ENCODE measurements around the gene ABCC8. TPM values are rescaled to one million over a fixed set of nuclear protein-coding genes. Genes with fewer than 3 reads are reported as not detected.

ABCC8 gene
- total and polyA plus RNA-seq, 10 of the 15 experiments (the other 5 are each of a cell fraction or from before 2014, with no cell fraction given): not detected

DNA sequence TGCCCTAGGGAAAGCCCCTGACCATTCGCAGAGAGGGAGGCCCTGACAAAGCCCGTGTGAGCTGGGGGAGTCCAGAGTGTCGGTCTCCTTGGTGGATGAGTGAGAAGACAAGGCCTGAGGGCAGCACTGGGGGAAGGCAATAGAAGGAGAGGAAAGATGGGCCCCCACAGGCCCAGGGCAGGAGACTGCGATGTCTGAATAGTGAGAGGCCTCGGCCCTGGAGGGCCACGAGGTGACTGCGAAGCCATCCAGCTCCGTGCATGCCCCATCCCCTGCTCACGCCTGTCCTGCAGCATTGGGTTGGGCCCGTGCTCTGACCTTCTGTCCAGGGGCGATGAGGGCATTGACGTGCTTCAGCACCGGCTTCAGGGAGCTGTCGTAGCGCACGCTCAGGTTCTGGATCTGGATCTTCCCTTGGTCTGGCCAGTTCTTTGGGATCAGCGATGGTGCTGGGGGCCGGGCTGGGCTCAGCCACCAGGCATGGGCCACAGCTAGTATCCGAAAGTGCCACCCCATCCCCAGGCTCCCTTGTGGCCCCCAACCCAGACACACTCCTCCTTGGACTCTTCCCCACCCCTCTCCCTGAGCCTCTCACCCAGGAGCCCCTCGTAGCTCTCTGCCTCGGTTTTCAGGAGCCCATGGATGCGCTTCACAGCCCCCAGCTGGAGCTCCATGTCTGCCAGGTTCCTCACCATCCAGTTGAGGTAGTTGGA, 79.9 kb downstream of the ABCC8 start (continued):
- TF ChIP-seq IKZF2 (IDR thresholded peaks at IDR 0.05): no peak
- no peak for TF ChIP-seq STAT3 (IDR thresholded peaks at IDR 0.05; ENCODE audit: low read depth, low read length)
- TF ChIP-seq SIX5 (IDR thresholded peaks at IDR 0.05; ENCODE audit: low read depth, low read length, severe bottlenecking): no peak
- TF ChIP-seq, protein P1, sequence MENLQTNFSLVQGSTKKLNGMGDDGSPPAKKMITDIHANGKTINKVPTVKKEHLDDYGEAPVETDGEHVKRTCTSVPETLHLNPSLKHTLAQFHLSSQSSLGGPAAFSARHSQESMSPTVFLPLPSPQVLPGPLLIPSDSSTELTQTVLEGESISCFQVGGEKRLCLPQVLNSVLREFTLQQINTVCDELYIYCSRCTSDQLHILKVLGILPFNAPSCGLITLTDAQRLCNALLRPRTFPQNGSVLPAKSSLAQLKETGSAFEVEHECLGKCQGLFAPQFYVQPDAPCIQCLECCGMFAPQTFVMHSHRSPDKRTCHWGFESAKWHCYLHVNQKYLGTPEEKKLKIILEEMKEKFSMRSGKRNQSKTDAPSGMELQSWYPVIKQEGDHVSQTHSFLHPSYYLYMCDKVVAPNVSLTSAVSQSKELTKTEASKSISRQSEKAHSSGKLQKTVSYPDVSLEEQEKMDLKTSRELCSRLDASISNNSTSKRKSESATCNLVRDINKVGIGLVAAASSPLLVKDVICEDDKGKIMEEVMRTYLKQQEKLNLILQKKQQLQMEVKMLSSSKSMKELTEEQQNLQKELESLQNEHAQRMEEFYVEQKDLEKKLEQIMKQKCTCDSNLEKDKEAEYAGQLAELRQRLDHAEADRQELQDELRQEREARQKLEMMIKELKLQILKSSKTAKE (IDR thresholded peaks at IDR 0.05; ENCODE audit: low read depth, poor library complexity, severe bottlenecking): no peak
- no peak for TF ChIP-seq SUPT20H (IDR thresholded peaks at IDR 0.05; ENCODE audit: borderline replicate concordance, control insufficient read depth, low read depth, low read length)
- TF ChIP-seq, protein P2, sequence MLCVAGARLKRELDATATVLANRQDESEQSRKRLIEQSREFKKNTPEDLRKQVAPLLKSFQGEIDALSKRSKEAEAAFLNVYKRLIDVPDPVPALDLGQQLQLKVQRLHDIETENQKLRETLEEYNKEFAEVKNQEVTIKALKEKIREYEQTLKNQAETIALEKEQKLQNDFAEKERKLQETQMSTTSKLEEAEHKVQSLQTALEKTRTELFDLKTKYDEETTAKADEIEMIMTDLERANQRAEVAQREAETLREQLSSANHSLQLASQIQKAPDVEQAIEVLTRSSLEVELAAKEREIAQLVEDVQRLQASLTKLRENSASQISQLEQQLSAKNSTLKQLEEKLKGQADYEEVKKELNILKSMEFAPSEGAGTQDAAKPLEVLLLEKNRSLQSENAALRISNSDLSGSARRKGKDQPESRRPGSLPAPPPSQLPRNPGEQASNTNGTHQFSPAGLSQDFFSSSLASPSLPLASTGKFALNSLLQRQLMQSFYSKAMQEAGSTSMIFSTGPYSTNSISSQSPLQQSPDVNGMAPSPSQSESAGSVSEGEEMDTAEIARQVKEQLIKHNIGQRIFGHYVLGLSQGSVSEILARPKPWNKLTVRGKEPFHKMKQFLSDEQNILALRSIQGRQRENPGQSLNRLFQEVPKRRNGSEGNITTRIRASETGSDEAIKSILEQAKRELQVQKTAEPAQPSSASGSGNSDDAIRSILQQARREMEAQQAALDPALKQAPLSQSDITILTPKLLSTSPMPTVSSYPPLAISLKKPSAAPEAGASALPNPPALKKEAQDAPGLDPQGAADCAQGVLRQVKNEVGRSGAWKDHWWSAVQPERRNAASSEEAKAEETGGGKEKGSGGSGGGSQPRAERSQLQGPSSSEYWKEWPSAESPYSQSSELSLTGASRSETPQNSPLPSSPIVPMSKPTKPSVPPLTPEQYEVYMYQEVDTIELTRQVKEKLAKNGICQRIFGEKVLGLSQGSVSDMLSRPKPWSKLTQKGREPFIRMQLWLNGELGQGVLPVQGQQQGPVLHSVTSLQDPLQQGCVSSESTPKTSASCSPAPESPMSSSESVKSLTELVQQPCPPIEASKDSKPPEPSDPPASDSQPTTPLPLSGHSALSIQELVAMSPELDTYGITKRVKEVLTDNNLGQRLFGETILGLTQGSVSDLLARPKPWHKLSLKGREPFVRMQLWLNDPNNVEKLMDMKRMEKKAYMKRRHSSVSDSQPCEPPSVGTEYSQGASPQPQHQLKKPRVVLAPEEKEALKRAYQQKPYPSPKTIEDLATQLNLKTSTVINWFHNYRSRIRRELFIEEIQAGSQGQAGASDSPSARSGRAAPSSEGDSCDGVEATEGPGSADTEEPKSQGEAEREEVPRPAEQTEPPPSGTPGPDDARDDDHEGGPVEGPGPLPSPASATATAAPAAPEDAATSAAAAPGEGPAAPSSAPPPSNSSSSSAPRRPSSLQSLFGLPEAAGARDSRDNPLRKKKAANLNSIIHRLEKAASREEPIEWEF (IDR thresholded peaks at IDR 0.05; ENCODE audit: insufficient replicate concordance, low read depth, low read length): no peak
